Measurements from ENCODE around the gene PSEN2. TPM values are rescaled to one million over a fixed set of nuclear protein-coding genes. Genes with fewer than 3 reads are reported as not detected.

PSEN2 gene
- total RNA-seq (2021) = 17.4 and 19.8 TPM in 2 replicates
- long read RNA-seq, transcript PSEN2-202 (13 exons, 2,306 nt) = major isoform, 37 of 148 reads
- long read RNA-seq, transcript PSEN2-203 (13 exons, 1,947 nt) = minor isoform, 34 of 148 reads
- long read RNA-seq, partial matches to known transcripts = 46 of 148 reads
- long read RNA-seq, other reads (novel, unspliced or antisense) = 31 of 148 reads

- H3K4me1 Mint-ChIP-seq = peaks cover 34 to 40% of the 10 kb centered on the region in 2 experiments
- Histone ChIP-seq H3K23ac (ENCODE audit: insufficient read length, low read depth, low read length) (no peak within 1 kb of the TSS), H3K79me1 (ENCODE audit: insufficient read depth, low read depth, low read length, poor library complexity, severe bottlenecking) (no peaks in the 10 kb centered on the region), H3K79me2 (ENCODE audit: insufficient read depth, low read length) (no peaks in the 10 kb centered on the region), H3K27ac (ENCODE audit: insufficient read length, low read depth, low read length) (no peak within 1 kb of the TSS), H2BK5ac (ENCODE audit: insufficient read length, low read length) (no peak within 1 kb of the TSS), H3K4me2 (ENCODE audit: insufficient read depth, insufficient read length, low read length) (peak within 1 kb of the TSS; percentile 82), H3K18ac (ENCODE audit: insufficient read length, low read depth, low read length) (peak within 1 kb of the TSS; percentile 50), H2AFZ (ENCODE audit: low read length) (no peak within 1 kb of the TSS), H3K4ac (ENCODE audit: low read depth, low read length) (no peak within 1 kb of the TSS), H2BK120ac (ENCODE audit: low read depth, low read length, poor library complexity, severe bottlenecking) (no peak within 1 kb of the TSS), H3T11ph (ENCODE audit: low read length) (no peak within 1 kb of the TSS), H2AK5ac (ENCODE audit: insufficient read length, low read length) (no peak within 1 kb of the TSS), H4K20me1 (ENCODE audit: control insufficient read depth, insufficient read depth, insufficient read length) (no peaks in the 10 kb centered on the region), H3K14ac (ENCODE audit: insufficient read depth, low read length) (peak within 1 kb of the TSS; percentile 64; the same call in 1 of the 2 replicates), H3K27me3 (ENCODE audit: insufficient read depth, low read length) (peaks cover 3% of the 10 kb centered on the region; the same call in 1 of the 2 replicates), H3K56ac (ENCODE audit: insufficient read length, low read depth, low read length) (no peak within 1 kb of the TSS), H3K4me1 (ENCODE audit: insufficient read depth, low read length) (peaks cover 6% of the 10 kb centered on the region; the same call in 1 of the 2 replicates), H2BK12ac (ENCODE audit: insufficient read length, low read depth, low read length) (no peak within 1 kb of the TSS), H2BK15ac (ENCODE audit: low read depth, low read length) (no peak within 1 kb of the TSS), H4K5ac (ENCODE audit: insufficient read length, low read depth, low read length) (no peak within 1 kb of the TSS), H3K23me2 (ENCODE audit: insufficient read length, low read depth, low read length, poor library complexity, severe bottlenecking) (peaks cover 8% of the 10 kb centered on the region), H4K8ac (replicated peaks; ENCODE audit: insufficient read length, low read depth, low read length) (no peak within 1 kb of the TSS), H3K9ac (ENCODE audit: extremely low read depth, insufficient read length, low read length) (peak within 1 kb of the TSS; percentile 33), H2BK20ac (ENCODE audit: low read depth, low read length, poor library complexity, severe bottlenecking) (no peak within 1 kb of the TSS), H4K91ac (ENCODE audit: insufficient read length, low read depth, low read length) (no peak within 1 kb of the TSS), H3K9me3 (ENCODE audit: control insufficient read depth, low read depth, low read length) (no peaks in the 10 kb centered on the region)
- DNase-seq = peak; percentile 60
- H3K4me3 Mint-ChIP-seq = peak within 1 kb of the TSS; percentile 79 to 88
- no peaks in the 10 kb centered on the region; a peak in 1 of 5 replicates for H3K9me3 Mint-ChIP-seq
- H3K27ac Mint-ChIP-seq = no peak within 1 kb of the TSS
- peaks cover 0 to 5% (median 0%) of the 10 kb centered on the region in 3 experiments; a peak in 1 of 7 replicates for H3K36me3 Mint-ChIP-seq (ENCODE audit: insufficient read depth in 1 of 3, low read depth in 3 of 3)
- TF ChIP-seq, protein P1, sequence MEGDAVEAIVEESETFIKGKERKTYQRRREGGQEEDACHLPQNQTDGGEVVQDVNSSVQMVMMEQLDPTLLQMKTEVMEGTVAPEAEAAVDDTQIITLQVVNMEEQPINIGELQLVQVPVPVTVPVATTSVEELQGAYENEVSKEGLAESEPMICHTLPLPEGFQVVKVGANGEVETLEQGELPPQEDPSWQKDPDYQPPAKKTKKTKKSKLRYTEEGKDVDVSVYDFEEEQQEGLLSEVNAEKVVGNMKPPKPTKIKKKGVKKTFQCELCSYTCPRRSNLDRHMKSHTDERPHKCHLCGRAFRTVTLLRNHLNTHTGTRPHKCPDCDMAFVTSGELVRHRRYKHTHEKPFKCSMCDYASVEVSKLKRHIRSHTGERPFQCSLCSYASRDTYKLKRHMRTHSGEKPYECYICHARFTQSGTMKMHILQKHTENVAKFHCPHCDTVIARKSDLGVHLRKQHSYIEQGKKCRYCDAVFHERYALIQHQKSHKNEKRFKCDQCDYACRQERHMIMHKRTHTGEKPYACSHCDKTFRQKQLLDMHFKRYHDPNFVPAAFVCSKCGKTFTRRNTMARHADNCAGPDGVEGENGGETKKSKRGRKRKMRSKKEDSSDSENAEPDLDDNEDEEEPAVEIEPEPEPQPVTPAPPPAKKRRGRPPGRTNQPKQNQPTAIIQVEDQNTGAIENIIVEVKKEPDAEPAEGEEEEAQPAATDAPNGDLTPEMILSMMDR (conservative IDR thresholded peaks at IDR 0.05) = peak; percentile 23; the same call in 1 of the 3 replicates
- H3K27me3 Mint-ChIP-seq (ENCODE audit: low read depth) = peaks cover 20% of the 10 kb centered on the region
- no CpG with 5 or more reads among the region's 97 CpGs for WGBS (ENCODE audit: extremely low coverage, insufficient read length, low lambda C conversion rate)
These were observed at the start of gene PSEN2 for GRCh38 chr1:226870401-226871279. PSEN2 (plus strand) TSS chr1:226870616; CDS start chr1:226881908, 11,292 bp downstream.
